AG04449 (cell line): ENCODE measurements around the gene NFASC.

ENCODE experiments used
- CTCF ChIA-PET: fragments of 350-600 bp; formaldehyde crosslinking; extraction: SDS; loops from one replicate; lab custom pipeline; 2021; ENCODE audit warnings: antibody characterized with exemption; lab: Yijun Ruan, JAX
- POLR2A ChIA-PET: fragments of 400-600, 350-600 bp; formaldehyde crosslinking; extraction: SDS; loops from one replicate; lab custom pipeline; 2020; ENCODE audit warnings: antibody characterized with exemption, inconsistent platforms; lab: Yijun Ruan, JAX
- DNase-seq: peaks from one replicate; pipeline ENCODE4 v3.0.0-alpha.2; 2010; ENCODE audit warnings: low read depth, low spot score
- H3K4me3 ChIP-seq: 2 replicates; pipeline ENCODE4 v1.5.1; 2011; ENCODE audit warnings: low read depth, mild to moderate bottlenecking, control low read depth, low read length
- CTCF ChIP-seq: IDR thresholded peaks from one replicate; pipeline ENCODE4 v1.5.1; 2011; ENCODE audit warnings: mild to moderate bottlenecking, moderate library complexity, low read length, control low read depth, inconsistent platforms; ENCODE audit not compliant: insufficient read depth; ENCODE audit errors: missing control alignments

NFASC gene

GRCh38 chr1:205054013-205054412, 183.4 kb downstream of the NFASC start:
- POLR2A ChIA-PET: no interaction called here
- no peak for DNase-seq
- CTCF ChIA-PET: interaction anchor here (1.0 to 7.8 kb wide), 6 partner anchors 7 to 202 kb away, joined by 3 to 90 read pairs (median 4); no protein-coding TSS in a partner anchor
- no peak overlapping the region for H3K4me3 ChIP-seq
- TF ChIP-seq CTCF: no peak

GRCh38 chr1:205056188-205056611, 185.5 kb downstream of the NFASC start:
- CTCF ChIA-PET: interaction anchor here (0.7 to 3.0 kb wide), 4 partner anchors 10 to 80 kb away, joined by 3 to 14 read pairs (median 6); no protein-coding TSS in a partner anchor
- H3K4me3 ChIP-seq: no peak overlapping the region
- TF ChIP-seq CTCF: no peak
- DNase-seq: no peak
- POLR2A ChIA-PET: no interaction called here

- CTCF ChIA-PET: interaction anchor here (2.7 kb wide), 1 partner anchor 67 kb away, joined by 7 read pairs; no protein-coding TSS in a partner anchor
- TF ChIP-seq CTCF: no peak
- no peak for DNase-seq
- POLR2A ChIA-PET: no interaction called here
- no peak overlapping the region for H3K4me3 ChIP-seq
Observed at GRCh38 chr1:205056956-205057568, 186.4 kb downstream of the NFASC start.

- DNase-seq: no peak
- POLR2A ChIA-PET: no interaction called here
- no peak for TF ChIP-seq CTCF
- no peak overlapping the region for H3K4me3 ChIP-seq
- CTCF ChIA-PET: interaction anchor here (0.6 to 2.7 kb wide), 2 partner anchors 8 to 68 kb away, joined by 3 to 7 read pairs; no protein-coding TSS in a partner anchor
Observed at GRCh38 chr1:205057808-205058575, 187.3 kb downstream of the NFASC start.

GRCh38 chr1:205058853-205059252, 188.2 kb downstream of the NFASC start:
- CTCF ChIA-PET: interaction anchor here (5.8 to 6.7 kb wide), 3 partner anchors 8 to 197 kb away, joined by 90 to 262 read pairs (median 127); no protein-coding TSS in a partner anchor
- no peak for DNase-seq
- POLR2A ChIA-PET: no interaction called here
- no peak overlapping the region for H3K4me3 ChIP-seq
- TF ChIP-seq CTCF: no peak

GRCh38 chr1:205059660-205060059, 189.0 kb downstream of the NFASC start:
- DNase-seq: no peak
- CTCF ChIA-PET: interaction anchor here (4.7 to 6.7 kb wide), 5 partner anchors 8 to 196 kb away, joined by 65 to 262 read pairs (median 127); no protein-coding TSS in a partner anchor
- no peak for TF ChIP-seq CTCF
- H3K4me3 ChIP-seq: no peak overlapping the region
- POLR2A ChIA-PET: no interaction called here
